Muscle of leg (tissue), 11 donors: ENCODE results near the gene PRKACB. TPM values are rescaled to one million over a fixed set of nuclear protein-coding genes. Genes with fewer than 3 reads are reported as not detected.

Experiments used
- DNase-seq: peaks from one replicate; pipeline ENCODE4 v3.0.0; 2013
- H3K27ac ChIP-seq: one replicate; pipeline ENCODE4 v1.5.1; 2013; ENCODE audit warnings: mild to moderate bottlenecking, low read length, control low read depth
- H3K27me3 ChIP-seq: one replicate; pipeline ENCODE4 v1.6.1; 2013; ENCODE audit warnings: low read length; ENCODE audit not compliant: control insufficient read depth, insufficient read depth
- H3K36me3 ChIP-seq: one replicate; pipeline ENCODE4 v1.6.1; 2013; ENCODE audit warnings: low read length; ENCODE audit not compliant: control insufficient read depth, insufficient read depth
- H3K4me1 ChIP-seq: one replicate; pipeline ENCODE4 v1.6.1; 2013; ENCODE audit warnings: low read length; ENCODE audit not compliant: control insufficient read depth, insufficient read depth
- H3K4me3 ChIP-seq: one replicate; pipeline ENCODE4 v1.5.1; 2013; ENCODE audit warnings: low read length, control low read depth
- H3K9me3 ChIP-seq: replicated peaks from 2 replicates; pipeline ENCODE4 v1.6.1; 2013; ENCODE audit warnings: low read depth, low read length; ENCODE audit not compliant: control insufficient read depth
- WGBS: methylation state at CpG from one replicate; pipeline ENCODE4 v1.1.5; 2013; ENCODE audit warnings: missing lambda C conversion rate; ENCODE audit not compliant: insufficient coverage; 5-methylcytosine and 5-hydroxymethylcytosine counted together
- polyA plus RNA-seq, 8 donors: library from polyadenylated mRNA; unstranded; fragments of 120-200 nt; gene quantifications; one replicate each; pipeline versions ENCODE4 v1.2.1 to v1.2.3, GENCODE V29; 2013; ENCODE audit warnings: inconsistent platforms in 1 of 8, low replicate concordance in 1 of 8; ENCODE audit not compliant: insufficient read length in 8 of 8, insufficient read depth in 1 of 8
- total RNA-seq: library from RNA; stranded (reverse); fragments of 120-200 nt; gene quantifications from one replicate; pipeline ENCODE4 v1.2.4, GENCODE V29; 2013

Gene PRKACB
- total and polyA plus RNA-seq, 9 donors: 17.5 to 30.1 (median 21.4) TPM

DNA sequence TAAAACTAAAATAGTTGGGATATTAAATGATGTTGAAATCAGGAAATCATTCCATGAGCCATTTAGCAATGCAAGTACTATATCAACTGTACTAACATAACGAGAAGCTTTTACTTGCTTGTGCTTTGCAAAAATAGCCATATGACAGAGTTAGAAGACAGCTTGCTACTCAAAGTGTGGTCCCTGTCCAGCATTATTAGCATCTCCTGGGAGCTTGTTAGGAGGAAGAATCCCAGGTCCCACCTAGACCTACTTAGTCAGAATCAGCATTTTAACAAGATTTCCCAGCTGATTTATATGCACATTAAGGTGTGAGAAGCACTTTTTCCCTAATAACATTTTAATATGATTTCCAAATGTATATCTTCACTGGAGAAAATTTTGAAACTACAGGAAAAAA lies 4.7 kb downstream of the PRKACB start:
- Histone ChIP-seq H3K4me3 (no peak overlapping the region), H3K27me3 (no peaks in the 10 kb centered on the region), H3K4me1 (no peaks in the 10 kb centered on the region), H3K9me3 (no peaks in the 10 kb centered on the region), H3K36me3 (no peaks in the 10 kb centered on the region), H3K27ac (no peak overlapping the region)
- WGBS: no CpG with 5 or more reads among the region's 1 CpG
- DNase-seq: no peak

DNA sequence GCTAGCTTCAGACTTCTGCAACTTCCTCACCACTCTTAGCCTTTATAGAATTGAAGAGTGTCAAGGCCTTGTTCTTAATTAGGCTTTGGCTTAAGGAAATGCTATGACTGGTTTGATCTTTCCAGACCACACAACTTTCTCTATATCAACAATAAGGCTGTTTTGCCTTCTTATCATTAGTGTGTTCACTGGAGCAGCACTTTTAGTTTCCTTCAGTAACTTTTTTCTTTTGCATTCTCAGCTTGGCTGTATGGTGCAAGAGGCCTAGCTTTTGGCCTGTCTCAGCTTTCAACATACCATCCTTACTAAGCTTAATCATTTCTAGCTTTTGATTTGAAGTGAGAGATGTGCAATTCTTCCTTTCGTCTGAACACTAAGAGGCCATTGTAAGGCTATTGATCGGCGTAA lies 8.6 kb downstream of the PRKACB start:
- no peak for DNase-seq
- no CpG with 5 or more reads among the region's 3 CpGs for WGBS
- Histone ChIP-seq H3K36me3 (no peaks in the 10 kb centered on the region), H3K4me1 (no peaks in the 10 kb centered on the region), H3K27me3 (no peaks in the 10 kb centered on the region), H3K9me3 (no peaks in the 10 kb centered on the region), H3K27ac (no peak overlapping the region), H3K4me3 (no peak overlapping the region)

DNA sequence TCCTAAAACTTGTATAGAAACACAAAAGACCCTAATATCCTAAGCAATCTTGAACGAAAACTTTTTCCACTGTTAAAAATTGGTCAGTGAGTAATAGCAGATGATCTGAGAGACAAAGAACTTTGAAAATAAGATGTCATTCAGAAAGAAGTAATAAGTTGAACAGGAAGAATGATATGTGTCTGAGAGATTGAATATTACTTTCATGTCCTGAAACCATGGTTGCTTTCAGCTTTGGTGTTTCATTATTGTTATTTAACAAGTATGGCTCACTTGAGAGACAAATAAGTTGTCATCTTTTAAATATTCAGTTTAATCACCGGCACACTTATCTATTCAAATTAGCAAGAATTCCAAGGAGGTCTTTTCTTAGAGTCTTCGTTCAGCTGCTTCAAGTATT lies 11.4 kb downstream of the PRKACB start:
- no peak for DNase-seq
- Histone ChIP-seq H3K4me3 (no peak overlapping the region), H3K36me3 (no peaks in the 10 kb centered on the region), H3K4me1 (no peaks in the 10 kb centered on the region), H3K27me3 (no peaks in the 10 kb centered on the region), H3K27ac (no peak overlapping the region), H3K9me3 (no peaks in the 10 kb centered on the region)
- no CpG with 5 or more reads among the region's 3 CpGs for WGBS

DNA sequence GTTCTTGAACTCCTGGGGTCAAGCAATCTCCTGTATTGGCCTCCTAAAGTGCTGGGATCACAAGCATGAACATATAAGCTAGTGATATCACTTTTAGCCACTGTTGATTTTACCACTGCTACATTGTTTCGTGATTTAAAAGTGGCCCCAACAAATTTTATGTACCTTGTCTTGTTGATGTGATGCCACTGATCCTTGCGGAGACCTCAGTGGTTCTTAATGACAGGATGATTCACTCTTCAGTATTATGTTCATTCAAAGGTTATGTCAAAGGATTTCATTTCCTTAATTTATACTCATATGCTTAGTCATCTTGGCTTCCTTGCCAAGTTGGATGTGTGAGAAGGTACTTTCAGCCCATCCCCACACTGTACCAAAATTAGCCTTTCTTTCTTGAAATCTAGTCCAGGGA lies 12.1 kb downstream of the PRKACB start:
- Histone ChIP-seq H3K36me3 (no peaks in the 10 kb centered on the region), H3K27me3 (no peaks in the 10 kb centered on the region), H3K4me3 (no peak overlapping the region), H3K9me3 (no peaks in the 10 kb centered on the region), H3K4me1 (no peaks in the 10 kb centered on the region), H3K27ac (no peak overlapping the region)
- no CpG with 5 or more reads among the region's 2 CpGs for WGBS
- no peak for DNase-seq

DNA sequence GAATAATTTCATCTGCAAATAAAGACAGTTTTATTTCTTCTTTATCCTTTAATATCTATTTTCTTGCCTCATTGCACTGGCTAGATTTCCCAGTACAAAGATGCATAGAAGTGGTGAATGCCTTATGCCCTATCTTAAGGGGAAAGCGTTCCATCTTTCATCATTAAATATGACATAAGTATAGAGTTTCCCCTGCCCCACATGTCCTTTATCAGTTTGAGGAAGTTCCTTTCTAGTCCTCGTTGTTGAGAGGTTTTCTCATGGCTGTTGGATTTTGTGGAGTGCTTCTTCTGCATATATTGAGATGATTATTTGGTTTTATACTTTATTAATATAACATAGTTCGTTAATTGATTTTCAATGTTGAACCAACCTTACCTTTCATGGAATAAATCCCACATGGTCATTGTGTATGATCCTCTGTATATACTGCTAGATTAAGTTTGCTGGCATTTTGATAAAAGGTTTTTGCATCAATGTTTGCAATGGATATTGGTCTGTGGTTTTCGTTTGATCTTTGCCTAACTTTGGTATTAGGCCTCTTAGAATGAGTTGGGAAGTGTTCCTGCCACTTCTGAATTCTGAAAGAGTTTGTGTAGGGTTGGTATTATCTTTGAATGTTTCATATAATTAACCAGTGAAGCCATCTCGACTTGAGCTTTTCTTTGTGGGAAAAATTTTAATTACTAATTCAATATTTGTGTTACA lies 15.6 kb downstream of the PRKACB start:
- no peak for DNase-seq
- Histone ChIP-seq H3K27me3 (no peaks in the 10 kb centered on the region), H3K4me3 (no peak overlapping the region), H3K9me3 (no peaks in the 10 kb centered on the region), H3K4me1 (no peaks in the 10 kb centered on the region), H3K36me3 (no peaks in the 10 kb centered on the region), H3K27ac (no peak overlapping the region)
- no CpG with 5 or more reads among the region's 5 CpGs for WGBS

DNA sequence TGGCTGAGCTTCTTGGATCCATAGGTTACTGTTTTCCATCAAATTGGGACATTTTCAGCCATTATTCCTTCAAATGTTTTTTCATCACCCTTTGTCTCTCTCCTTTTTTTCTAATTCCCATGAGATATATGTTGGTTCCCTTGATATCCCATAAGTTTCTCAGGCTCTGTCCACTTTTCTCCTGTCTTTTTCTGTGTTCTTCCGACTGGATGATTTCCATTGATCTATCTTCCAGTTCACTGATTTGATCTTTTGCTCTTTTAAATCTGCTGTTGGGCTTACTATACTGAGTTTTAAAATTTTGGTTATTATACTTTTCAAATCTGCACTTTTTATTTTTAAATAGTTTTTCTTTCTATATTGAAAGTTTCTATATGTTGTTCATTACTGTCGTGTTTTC lies 18.2 kb downstream of the PRKACB start:
- Histone ChIP-seq H3K9me3 (no peaks in the 10 kb centered on the region), H3K4me3 (no peak overlapping the region), H3K27me3 (no peaks in the 10 kb centered on the region), H3K36me3 (no peaks in the 10 kb centered on the region), H3K27ac (no peak overlapping the region), H3K4me1 (no peaks in the 10 kb centered on the region)
- DNase-seq: no peak
- WGBS: no CpG with 5 or more reads among the region's 2 CpGs

DNA sequence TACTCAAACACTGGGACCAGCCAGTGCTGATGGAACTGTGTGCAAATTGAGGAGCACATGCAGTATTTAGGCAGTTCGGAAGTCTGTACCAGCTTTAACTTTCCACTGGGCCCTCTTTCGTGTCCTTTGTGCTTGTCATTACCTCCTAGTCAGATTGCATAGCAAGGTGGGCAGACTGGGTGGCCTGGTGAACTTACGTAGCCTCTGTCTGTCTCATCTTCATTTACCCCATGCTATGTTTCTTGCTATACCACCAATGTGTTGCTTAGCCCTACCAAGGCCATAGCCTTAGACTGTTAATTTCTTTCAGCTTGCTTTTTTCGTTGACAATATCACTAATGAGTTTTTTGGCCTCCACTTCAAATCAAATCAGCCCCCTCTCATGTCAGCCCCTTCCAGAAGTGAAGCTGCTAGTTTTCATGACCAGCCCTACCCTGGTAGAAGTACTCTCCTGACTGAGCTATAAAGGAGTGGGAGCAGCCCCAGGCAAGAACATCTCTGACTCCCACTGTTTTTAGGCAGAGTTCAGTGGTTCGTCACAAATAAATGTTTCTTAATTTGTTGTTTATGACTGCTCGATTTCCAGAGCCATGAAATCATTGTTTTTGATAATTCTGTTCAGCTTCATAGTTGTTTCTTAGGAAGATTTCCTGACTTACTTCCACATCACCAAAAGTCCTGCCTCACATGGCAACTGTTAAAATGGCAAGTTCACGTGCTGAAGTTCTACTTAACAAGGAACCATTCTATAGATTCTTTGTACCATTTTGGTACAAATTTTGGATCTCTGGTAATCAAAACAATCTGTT lies 19.3 kb downstream of the PRKACB start:
- H3K4me1 ChIP-seq: no peaks in the 10 kb centered on the region
- WGBS: 92% methylated on average over 4 of the region's 7 CpGs
- H3K4me3 ChIP-seq: no peak overlapping the region
- no peaks in the 10 kb centered on the region for H3K9me3 ChIP-seq
- H3K27me3 ChIP-seq: no peaks in the 10 kb centered on the region
- peak; percentile 26 for DNase-seq
- no peak overlapping the region for H3K27ac ChIP-seq
- no peaks in the 10 kb centered on the region for H3K36me3 ChIP-seq

DNA sequence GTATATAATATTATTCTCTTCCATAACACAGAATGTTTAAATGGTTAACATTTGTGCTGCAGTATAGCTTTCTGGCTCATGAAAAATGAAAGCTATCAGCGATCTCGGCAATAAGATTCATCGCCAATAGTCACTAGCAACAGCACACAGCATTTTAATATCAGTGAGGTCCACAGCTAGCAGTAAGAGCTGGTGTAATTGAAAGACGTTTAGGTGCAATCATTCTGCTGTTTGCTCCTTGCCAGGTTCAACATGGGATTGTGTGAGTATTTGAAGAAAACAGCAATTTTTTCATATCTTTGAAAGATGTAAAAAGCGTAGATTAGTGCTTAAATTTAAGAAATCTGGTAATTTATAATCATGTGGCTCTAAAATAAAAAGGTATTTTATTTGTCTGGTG lies 20.1 kb downstream of the PRKACB start:
- no CpG with 5 or more reads among the region's 5 CpGs for WGBS
- H3K4me3 ChIP-seq: peak overlapping the region; percentile 18
- peak; percentile 74 for DNase-seq

DNA sequence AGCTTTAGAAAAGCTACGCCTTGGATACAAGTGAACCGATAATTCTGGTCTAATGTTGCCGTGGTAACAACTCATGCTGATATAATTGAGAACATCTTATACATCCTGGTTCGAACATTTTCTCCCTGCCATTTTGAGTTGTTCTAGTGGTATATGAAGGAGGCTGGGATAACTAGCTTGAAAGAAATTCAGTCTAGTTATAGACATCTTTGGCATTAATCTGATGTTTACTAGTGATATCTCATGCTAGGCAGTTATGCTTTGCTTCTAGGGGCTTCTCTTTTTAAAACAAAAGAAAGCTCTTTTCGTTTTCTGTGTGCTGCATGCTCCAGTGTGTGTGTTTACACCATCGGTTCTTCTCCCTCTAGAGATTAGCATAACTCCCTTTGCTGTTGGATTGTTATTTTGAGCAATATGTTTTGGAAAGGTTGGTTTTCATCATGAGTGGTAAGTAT lies 20.5 kb downstream of the PRKACB start:
- peak overlapping the region; percentile 18 for H3K4me3 ChIP-seq
- H3K27me3 ChIP-seq: no peaks in the 10 kb centered on the region
- peak overlapping the region; percentile 72 for H3K27ac ChIP-seq
- no peaks in the 10 kb centered on the region for H3K4me1 ChIP-seq
- WGBS: no CpG with 5 or more reads among the region's 6 CpGs
- no peaks in the 10 kb centered on the region for H3K36me3 ChIP-seq
- H3K9me3 ChIP-seq: no peaks in the 10 kb centered on the region
- peak; percentile 79 for DNase-seq

More for the DNA sequence above, 20.1 kb downstream of the PRKACB start:
- Histone ChIP-seq H3K36me3 (no peaks in the 10 kb centered on the region), H3K4me1 (no peaks in the 10 kb centered on the region), H3K9me3 (no peaks in the 10 kb centered on the region), H3K27ac (peak overlapping the region; percentile 72), H3K27me3 (no peaks in the 10 kb centered on the region)

DNA sequence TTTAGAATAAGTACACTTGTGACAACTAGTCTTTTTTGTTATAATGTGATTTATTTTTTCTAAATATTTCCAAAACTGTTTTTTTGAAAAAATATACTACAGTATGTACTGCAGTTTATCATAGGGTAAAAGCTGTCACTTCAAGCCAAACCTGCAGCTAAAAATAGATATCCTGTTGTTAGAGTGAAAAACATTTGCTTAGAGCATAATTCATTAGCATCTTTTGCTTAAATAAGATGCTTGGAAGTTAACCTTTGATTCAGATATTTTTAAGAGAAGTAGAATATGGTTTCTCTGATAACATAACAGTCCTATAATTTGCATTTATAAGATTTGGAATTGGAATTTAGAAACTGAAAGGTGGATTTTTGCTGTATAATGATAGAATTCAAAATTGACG lies 21.5 kb downstream of the PRKACB start:
- H3K27me3 ChIP-seq: no peaks in the 10 kb centered on the region
- no CpG with 5 or more reads among the region's 1 CpG for WGBS
- no peak for DNase-seq

More for the DNA sequence above, 21.5 kb downstream of the PRKACB start:
- Histone ChIP-seq H3K36me3 (no peaks in the 10 kb centered on the region), H3K4me3 (no peak overlapping the region), H3K9me3 (no peaks in the 10 kb centered on the region), H3K27ac (no peak overlapping the region), H3K4me1 (no peaks in the 10 kb centered on the region)
